Gastrocnemius medialis (tissue), 4 donors: ENCODE measurements around the gene TLR6.

Source experiments
- POLR2A ChIP-seq, 2 donors: fragments of 450-650 bp; IDR thresholded peaks; one replicate each; pipeline ENCODE4 v1.6.1; 2017; ENCODE audit warnings: antibody characterized with exemption in 2 of 2, mild to moderate bottlenecking in 2 of 2, moderate library complexity in 2 of 2
- TF ChIP-seq, protein P1 (sequence below), 5 experiments: fragments of 450-650 bp in 3 of 5; fragments of 200-600 bp in 2 of 5; sonication (generic) in 2 of 5; IDR thresholded peaks in 4 of 5; conservative IDR thresholded peaks in 1 of 5; 1 replicate in 4 of 5; 2 replicates in 1 of 5; pipeline ENCODE4 v1.5.1; 2016 to 2019; ENCODE audit warnings: antibody characterized with exemption in 5 of 5, mild to moderate bottlenecking in 3 of 5, moderate library complexity in 3 of 5

DNA sequence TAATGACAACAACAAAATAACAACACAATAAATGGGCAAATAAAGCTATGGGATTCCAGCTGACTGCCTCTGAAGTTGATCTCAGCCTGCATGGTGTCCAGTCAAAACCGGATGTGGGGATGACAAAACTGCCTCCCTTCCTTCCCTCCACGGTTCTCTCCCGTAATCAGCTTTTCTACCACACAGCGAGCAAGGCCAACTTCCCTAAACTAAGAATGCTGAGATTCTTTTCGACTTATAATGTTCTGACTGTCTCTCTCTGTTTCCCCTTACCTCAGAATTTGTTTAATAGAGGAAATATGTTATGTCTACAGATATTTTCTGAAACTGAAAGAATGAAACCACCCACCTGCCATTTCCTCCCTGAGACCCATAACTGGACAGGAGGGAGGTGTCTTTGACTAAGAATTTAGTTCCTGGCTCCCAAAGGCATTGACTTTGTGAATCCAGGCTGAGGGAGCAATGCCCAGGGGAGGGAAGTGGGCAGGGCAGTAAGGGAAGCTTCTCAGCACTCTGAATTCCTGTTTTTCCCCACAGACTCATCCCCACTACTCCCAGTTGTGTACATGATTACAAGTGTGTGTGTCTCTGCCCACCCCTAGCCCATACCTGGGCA, 51.0 kb downstream of the TLR6 start:
- TF ChIP-seq, protein P1, sequence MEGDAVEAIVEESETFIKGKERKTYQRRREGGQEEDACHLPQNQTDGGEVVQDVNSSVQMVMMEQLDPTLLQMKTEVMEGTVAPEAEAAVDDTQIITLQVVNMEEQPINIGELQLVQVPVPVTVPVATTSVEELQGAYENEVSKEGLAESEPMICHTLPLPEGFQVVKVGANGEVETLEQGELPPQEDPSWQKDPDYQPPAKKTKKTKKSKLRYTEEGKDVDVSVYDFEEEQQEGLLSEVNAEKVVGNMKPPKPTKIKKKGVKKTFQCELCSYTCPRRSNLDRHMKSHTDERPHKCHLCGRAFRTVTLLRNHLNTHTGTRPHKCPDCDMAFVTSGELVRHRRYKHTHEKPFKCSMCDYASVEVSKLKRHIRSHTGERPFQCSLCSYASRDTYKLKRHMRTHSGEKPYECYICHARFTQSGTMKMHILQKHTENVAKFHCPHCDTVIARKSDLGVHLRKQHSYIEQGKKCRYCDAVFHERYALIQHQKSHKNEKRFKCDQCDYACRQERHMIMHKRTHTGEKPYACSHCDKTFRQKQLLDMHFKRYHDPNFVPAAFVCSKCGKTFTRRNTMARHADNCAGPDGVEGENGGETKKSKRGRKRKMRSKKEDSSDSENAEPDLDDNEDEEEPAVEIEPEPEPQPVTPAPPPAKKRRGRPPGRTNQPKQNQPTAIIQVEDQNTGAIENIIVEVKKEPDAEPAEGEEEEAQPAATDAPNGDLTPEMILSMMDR (IDR thresholded peaks at IDR 0.05 in 4 of 5, conservative IDR thresholded peaks at IDR 0.05 in 1 of 5) = no peak
- TF ChIP-seq POLR2A (IDR thresholded peaks at IDR 0.05) = no peak
